GM19452 (cell line): Measurements from ENCODE around the gene CAMSAP3.

Experiments
- ATAC-seq: cut with Tn5 transposase; IDR thresholded peaks from one replicate; pipeline ENCODE4 v1.9.1; 2021; ENCODE audit not compliant: unreplicated experiment

Gene CAMSAP3

GRCh38 chr19:7611541-7612279 lies 16.0 kb downstream of the CAMSAP3 start:
- no peak for ATAC-seq

- ATAC-seq = no peak
These were observed 16.9 kb downstream of the CAMSAP3 start for GRCh38 chr19:7612282-7613274.

GRCh38 chr19:7614859-7615741 lies 19.4 kb downstream of the CAMSAP3 start:
- no peak for ATAC-seq

GRCh38 chr19:7617172-7617571 lies 21.5 kb downstream of the CAMSAP3 start:
- ATAC-seq = no peak

- no peak for ATAC-seq
These were observed 22.1 kb downstream of the CAMSAP3 start for GRCh38 chr19:7617735-7618134.

GRCh38 chr19:7618348-7618747 lies 22.7 kb downstream of the CAMSAP3 start:
- no peak for ATAC-seq

- no peak for ATAC-seq
These were observed 23.3 kb downstream of the CAMSAP3 start for GRCh38 chr19:7618771-7619510.

- ATAC-seq = no peak
These were observed 24.2 kb downstream of the CAMSAP3 start for GRCh38 chr19:7619671-7620441.

- ATAC-seq = no peak
These were observed 25.1 kb downstream of the CAMSAP3 start for GRCh38 chr19:7620442-7621412.

- ATAC-seq = no peak
These were observed 27.4 kb downstream of the CAMSAP3 start for GRCh38 chr19:7622933-7623685.

GRCh38 chr19:7623725-7624603 lies 28.3 kb downstream of the CAMSAP3 start:
- ATAC-seq = no peak

- no peak for ATAC-seq
These were observed 29.1 kb downstream of the CAMSAP3 start for GRCh38 chr19:7624810-7625209.

GRCh38 chr19:7625763-7626372 lies 30.2 kb downstream of the CAMSAP3 start:
- no peak for ATAC-seq

GRCh38 chr19:7627166-7627565 lies 31.5 kb downstream of the CAMSAP3 start:
- ATAC-seq = no peak

- no peak for ATAC-seq
These were observed 33.1 kb downstream of the CAMSAP3 start for GRCh38 chr19:7628589-7629311.
